Measurements from ENCODE around the gene KLHL1.

DNA sequence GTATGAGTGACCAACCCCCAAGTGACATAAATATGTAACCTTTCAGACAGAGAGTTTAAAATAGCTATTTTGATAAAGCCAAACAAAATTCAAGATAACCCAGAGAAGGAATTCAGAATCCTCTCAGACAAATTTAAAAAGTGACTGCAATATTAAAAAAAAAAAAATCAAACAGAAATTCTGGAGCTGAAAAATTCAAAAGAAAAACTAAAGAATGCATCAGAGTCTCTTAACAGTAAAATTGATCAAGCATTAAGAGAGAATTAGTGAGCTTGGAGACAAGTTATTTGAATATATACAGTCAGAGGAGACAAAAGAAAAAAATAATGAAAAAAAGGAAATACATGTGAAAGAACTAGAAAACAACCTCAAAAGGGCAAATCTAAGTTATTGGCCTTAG is 53.7 kb downstream of the KLHL1 start:
- TF ChIP-seq ZNF780A (CRISPR knock-in tag; IDR thresholded peaks at IDR 0.05), result no peak
- no peak for TF ChIP-seq ZNF713 (CRISPR knock-in tag; IDR thresholded peaks at IDR 0.05)
- TF ChIP-seq, protein P1, sequence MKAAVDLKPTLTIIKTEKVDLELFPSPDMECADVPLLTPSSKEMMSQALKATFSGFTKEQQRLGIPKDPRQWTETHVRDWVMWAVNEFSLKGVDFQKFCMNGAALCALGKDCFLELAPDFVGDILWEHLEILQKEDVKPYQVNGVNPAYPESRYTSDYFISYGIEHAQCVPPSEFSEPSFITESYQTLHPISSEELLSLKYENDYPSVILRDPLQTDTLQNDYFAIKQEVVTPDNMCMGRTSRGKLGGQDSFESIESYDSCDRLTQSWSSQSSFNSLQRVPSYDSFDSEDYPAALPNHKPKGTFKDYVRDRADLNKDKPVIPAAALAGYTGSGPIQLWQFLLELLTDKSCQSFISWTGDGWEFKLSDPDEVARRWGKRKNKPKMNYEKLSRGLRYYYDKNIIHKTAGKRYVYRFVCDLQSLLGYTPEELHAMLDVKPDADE (CRISPR knock-in tag; IDR thresholded peaks at IDR 0.05), result no peak
- no peak for TF ChIP-seq PHF20 (CRISPR knock-in tag; IDR thresholded peaks at IDR 0.05)
- TF ChIP-seq, protein P2, sequence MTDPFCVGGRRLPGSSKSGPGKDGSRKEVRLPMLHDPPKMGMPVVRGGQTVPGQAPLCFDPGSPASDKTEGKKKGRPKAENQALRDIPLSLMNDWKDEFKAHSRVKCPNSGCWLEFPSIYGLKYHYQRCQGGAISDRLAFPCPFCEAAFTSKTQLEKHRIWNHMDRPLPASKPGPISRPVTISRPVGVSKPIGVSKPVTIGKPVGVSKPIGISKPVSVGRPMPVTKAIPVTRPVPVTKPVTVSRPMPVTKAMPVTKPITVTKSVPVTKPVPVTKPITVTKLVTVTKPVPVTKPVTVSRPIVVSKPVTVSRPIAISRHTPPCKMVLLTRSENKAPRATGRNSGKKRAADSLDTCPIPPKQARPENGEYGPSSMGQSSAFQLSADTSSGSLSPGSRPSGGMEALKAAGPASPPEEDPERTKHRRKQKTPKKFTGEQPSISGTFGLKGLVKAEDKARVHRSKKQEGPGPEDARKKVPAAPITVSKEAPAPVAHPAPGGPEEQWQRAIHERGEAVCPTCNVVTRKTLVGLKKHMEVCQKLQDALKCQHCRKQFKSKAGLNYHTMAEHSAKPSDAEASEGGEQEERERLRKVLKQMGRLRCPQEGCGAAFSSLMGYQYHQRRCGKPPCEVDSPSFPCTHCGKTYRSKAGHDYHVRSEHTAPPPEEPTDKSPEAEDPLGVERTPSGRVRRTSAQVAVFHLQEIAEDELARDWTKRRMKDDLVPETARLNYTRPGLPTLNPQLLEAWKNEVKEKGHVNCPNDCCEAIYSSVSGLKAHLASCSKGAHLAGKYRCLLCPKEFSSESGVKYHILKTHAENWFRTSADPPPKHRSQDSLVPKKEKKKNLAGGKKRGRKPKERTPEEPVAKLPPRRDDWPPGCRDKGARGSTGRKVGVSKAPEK (CRISPR knock-in tag; IDR thresholded peaks at IDR 0.05; ENCODE audit: borderline replicate concordance), result no peak
